Measurements from ENCODE around the gene DIS3. TPM values are rescaled to one million over a fixed set of nuclear protein-coding genes. Genes with fewer than 3 reads are reported as not detected.

DIS3 gene
- total and polyA plus RNA-seq, 2 experiments from 2014 or later: 37.7 to 45.1 TPM

DNA sequence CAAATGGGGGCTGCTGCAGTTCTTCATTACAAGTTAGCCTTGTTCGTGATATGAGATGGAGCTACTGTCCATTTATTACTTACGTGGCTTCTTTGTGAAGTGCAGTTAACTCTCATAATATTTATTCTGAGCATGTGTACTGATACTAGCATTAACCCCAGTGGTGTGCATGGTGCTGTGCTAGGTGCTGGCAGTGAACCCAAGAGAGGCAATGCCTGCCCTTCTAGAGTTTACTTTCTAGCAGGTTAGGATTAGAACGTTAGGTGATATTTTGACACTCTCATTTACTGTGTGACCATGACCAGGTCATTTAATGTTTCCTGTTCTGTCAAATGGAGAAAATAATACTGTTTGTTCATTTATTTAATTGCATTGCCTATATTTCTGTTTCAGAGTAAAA, 17.1 kb upstream of the DIS3 start (continued):
- TF ChIP-seq, protein P1, sequence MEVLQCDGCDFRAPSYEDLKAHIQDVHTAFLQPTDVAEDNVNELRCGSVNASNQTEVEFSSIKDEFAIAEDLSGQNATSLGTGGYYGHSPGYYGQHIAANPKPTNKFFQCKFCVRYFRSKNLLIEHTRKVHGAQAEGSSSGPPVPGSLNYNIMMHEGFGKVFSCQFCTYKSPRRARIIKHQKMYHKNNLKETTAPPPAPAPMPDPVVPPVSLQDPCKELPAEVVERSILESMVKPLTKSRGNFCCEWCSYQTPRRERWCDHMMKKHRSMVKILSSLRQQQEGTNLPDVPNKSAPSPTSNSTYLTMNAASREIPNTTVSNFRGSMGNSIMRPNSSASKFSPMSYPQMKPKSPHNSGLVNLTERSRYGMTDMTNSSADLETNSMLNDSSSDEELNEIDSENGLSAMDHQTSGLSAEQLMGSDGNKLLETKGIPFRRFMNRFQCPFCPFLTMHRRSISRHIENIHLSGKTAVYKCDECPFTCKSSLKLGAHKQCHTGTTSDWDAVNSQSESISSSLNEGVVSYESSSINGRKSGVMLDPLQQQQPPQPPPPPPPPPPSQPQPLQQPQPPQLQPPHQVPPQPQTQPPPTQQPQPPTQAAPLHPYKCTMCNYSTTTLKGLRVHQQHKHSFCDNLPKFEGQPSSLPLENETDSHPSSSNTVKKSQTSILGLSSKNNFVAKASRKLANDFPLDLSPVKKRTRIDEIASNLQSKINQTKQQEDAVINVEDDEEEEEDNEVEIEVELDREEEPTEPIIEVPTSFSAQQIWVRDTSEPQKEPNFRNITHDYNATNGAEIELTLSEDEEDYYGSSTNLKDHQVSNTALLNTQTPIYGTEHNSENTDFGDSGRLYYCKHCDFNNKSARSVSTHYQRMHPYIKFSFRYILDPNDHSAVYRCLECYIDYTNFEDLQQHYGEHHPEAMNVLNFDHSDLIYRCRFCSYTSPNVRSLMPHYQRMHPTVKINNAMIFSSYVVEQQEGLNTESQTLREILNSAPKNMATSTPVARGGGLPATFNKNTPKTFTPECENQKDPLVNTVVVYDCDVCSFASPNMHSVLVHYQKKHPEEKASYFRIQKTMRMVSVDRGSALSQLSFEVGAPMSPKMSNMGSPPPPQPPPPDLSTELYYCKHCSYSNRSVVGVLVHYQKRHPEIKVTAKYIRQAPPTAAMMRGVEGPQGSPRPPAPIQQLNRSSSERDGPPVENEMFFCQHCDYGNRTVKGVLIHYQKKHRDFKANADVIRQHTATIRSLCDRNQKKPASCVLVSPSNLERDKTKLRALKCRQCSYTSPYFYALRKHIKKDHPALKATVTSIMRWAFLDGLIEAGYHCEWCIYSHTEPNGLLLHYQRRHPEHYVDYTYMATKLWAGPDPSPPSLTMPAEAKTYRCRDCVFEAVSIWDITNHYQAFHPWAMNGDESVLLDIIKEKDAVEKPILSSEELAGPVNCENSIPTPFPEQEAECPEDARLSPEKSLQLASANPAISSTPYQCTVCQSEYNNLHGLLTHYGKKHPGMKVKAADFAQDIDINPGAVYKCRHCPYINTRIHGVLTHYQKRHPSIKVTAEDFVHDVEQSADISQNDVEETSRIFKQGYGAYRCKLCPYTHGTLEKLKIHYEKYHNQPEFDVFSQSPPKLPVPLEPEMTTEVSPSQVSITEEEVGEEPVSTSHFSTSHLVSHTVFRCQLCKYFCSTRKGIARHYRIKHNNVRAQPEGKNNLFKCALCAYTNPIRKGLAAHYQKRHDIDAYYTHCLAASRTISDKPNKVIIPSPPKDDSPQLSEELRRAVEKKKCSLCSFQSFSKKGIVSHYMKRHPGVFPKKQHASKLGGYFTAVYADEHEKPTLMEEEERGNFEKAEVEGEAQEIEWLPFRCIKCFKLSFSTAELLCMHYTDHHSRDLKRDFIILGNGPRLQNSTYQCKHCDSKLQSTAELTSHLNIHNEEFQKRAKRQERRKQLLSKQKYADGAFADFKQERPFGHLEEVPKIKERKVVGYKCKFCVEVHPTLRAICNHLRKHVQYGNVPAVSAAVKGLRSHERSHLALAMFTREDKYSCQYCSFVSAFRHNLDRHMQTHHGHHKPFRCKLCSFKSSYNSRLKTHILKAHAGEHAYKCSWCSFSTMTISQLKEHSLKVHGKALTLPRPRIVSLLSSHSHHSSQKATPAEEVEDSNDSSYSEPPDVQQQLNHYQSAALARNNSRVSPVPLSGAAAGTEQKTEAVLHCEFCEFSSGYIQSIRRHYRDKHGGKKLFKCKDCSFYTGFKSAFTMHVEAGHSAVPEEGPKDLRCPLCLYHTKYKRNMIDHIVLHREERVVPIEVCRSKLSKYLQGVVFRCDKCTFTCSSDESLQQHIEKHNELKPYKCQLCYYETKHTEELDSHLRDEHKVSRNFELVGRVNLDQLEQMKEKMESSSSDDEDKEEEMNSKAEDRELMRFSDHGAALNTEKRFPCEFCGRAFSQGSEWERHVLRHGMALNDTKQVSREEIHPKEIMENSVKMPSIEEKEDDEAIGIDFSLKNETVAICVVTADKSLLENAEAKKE (CRISPR knock-in tag; IDR thresholded peaks at IDR 0.05): no peak

DNA sequence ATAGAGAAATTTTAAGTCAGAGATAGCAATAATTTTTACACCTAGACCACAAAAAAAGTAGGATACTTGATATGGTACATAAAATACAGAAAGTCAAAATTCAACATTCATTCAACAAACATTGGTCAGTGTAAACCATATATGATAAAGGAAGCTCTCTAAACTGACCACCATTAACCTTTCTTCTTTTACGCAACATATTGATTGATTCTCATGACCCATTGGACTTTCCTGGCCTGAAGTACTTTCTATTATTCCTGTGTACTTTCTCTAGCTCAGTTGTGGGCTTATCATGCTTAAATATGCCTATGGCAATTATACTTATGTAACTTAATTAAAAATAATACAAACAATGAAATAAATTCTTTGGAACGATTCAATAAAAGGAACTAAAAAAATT, 10.9 kb upstream of the DIS3 start:
- no peak overlapping the region for H3K27ac Mint-ChIP-seq
- H3K4me1 Mint-ChIP-seq: no peaks in the 10 kb centered on the region
- Histone ChIP-seq H3K4me3 (no peak overlapping the region), H3K4me1 (ENCODE audit: insufficient read depth) (no peaks in the 10 kb centered on the region), H3F3A (replicated peaks; ENCODE audit: low read depth) (no peaks in the 10 kb centered on the region), H4K20me1 (replicated peaks; ENCODE audit: insufficient read depth) (no peaks in the 10 kb centered on the region; the same call in 1 of the 2 replicates), H3K27me3 (ENCODE audit: insufficient read depth) (no peaks in the 10 kb centered on the region), H3K9me2 (ENCODE audit: insufficient read depth) (no peaks in the 10 kb centered on the region), H3K4me2 (no peak overlapping the region), H2AFZ (no peak overlapping the region), H3K79me2 (replicated peaks; ENCODE audit: insufficient read depth) (peaks cover 4% of the 10 kb centered on the region), H3K27ac (ENCODE audit: low read depth) (no peak overlapping the region), H3K36me3 (ENCODE audit: insufficient read depth) (0 out of 2 replicates have a peak, but pooled peaks cover 3% of the 10 kb centered on the region)
- H3K27me3 Mint-ChIP-seq (ENCODE audit: insufficient read depth, low read depth, poor library complexity): no peaks in the 10 kb centered on the region
- peaks cover 22% of the 10 kb centered on the region for H3K36me3 Mint-ChIP-seq (ENCODE audit: low read depth)
- H3K9me3 Mint-ChIP-seq: no peaks in the 10 kb centered on the region
- DNase-seq (ENCODE audit: low spot score): no peak
- TF ChIP-seq ZNF331 (CRISPR knock-in tag; IDR thresholded peaks at IDR 0.05; ENCODE audit: low read depth): no peak
- TF ChIP-seq, protein P2, sequence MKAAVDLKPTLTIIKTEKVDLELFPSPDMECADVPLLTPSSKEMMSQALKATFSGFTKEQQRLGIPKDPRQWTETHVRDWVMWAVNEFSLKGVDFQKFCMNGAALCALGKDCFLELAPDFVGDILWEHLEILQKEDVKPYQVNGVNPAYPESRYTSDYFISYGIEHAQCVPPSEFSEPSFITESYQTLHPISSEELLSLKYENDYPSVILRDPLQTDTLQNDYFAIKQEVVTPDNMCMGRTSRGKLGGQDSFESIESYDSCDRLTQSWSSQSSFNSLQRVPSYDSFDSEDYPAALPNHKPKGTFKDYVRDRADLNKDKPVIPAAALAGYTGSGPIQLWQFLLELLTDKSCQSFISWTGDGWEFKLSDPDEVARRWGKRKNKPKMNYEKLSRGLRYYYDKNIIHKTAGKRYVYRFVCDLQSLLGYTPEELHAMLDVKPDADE (IDR thresholded peaks at IDR 0.05): no peak
- TF ChIP-seq CREB1 (CRISPR knock-in tag; IDR thresholded peaks at IDR 0.05; ENCODE audit: low read depth): no peak
- TF ChIP-seq, protein P3, sequence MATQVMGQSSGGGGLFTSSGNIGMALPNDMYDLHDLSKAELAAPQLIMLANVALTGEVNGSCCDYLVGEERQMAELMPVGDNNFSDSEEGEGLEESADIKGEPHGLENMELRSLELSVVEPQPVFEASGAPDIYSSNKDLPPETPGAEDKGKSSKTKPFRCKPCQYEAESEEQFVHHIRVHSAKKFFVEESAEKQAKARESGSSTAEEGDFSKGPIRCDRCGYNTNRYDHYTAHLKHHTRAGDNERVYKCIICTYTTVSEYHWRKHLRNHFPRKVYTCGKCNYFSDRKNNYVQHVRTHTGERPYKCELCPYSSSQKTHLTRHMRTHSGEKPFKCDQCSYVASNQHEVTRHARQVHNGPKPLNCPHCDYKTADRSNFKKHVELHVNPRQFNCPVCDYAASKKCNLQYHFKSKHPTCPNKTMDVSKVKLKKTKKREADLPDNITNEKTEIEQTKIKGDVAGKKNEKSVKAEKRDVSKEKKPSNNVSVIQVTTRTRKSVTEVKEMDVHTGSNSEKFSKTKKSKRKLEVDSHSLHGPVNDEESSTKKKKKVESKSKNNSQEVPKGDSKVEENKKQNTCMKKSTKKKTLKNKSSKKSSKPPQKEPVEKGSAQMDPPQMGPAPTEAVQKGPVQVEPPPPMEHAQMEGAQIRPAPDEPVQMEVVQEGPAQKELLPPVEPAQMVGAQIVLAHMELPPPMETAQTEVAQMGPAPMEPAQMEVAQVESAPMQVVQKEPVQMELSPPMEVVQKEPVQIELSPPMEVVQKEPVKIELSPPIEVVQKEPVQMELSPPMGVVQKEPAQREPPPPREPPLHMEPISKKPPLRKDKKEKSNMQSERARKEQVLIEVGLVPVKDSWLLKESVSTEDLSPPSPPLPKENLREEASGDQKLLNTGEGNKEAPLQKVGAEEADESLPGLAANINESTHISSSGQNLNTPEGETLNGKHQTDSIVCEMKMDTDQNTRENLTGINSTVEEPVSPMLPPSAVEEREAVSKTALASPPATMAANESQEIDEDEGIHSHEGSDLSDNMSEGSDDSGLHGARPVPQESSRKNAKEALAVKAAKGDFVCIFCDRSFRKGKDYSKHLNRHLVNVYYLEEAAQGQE (IDR thresholded peaks at IDR 0.05; ENCODE audit: unreplicated experiment): no peak
- no peak for TF ChIP-seq JUNB (IDR thresholded peaks at IDR 0.05; ENCODE audit: unreplicated experiment)
- no peak for TF ChIP-seq STAT1 (IDR thresholded peaks at IDR 0.05; ENCODE audit: unreplicated experiment)
- no peak for TF ChIP-seq NANOG (IDR thresholded peaks at IDR 0.05; ENCODE audit: borderline replicate concordance)
- no peak for ATAC-seq
- no peak overlapping the region for H3K4me3 Mint-ChIP-seq

Measured in GM23338 (cell line).